Memory B cell (primary cell): Measurements from ENCODE around the gene VANGL2.

Source experiments
- ATAC-seq: fragments of 150-1000 bp; cut with Tn5 transposase; 2 replicates; pipeline ENCODE4 v1.10.0; 2021; ENCODE audit warnings: low read depth, mild to moderate bottlenecking, moderate library complexity
- DNase-seq, 2 donors: peaks; one replicate each; pipeline ENCODE4 v3.0.0; 2022; ENCODE audit warnings: low spot score in 2 of 2
- H3K27ac Mint-ChIP-seq: one replicate; pipeline ENCODE4 v1.8.0; 2022; ENCODE audit warnings: mild to moderate bottlenecking, moderate library complexity, mixed read lengths
- H3K27me3 Mint-ChIP-seq: one replicate; pipeline ENCODE4 v1.8.0; 2022; ENCODE audit warnings: mixed read lengths
- H3K36me3 Mint-ChIP-seq: one replicate; pipeline ENCODE4 v1.8.0; 2022; ENCODE audit warnings: mild to moderate bottlenecking, mixed read lengths
- H3K4me1 Mint-ChIP-seq: one replicate; pipeline ENCODE4 v1.8.0; 2022; ENCODE audit warnings: mixed read lengths
- H3K4me3 Mint-ChIP-seq: one replicate; pipeline ENCODE4 v1.8.0; 2022; ENCODE audit warnings: mild to moderate bottlenecking, moderate library complexity, mixed read lengths
- H3K9me3 Mint-ChIP-seq: one replicate; pipeline ENCODE4 v1.8.0; 2022; ENCODE audit warnings: mixed read lengths

VANGL2 gene

GRCh38 chr1:160436966-160437365, 36.6 kb downstream of the VANGL2 start:
- H3K36me3 Mint-ChIP-seq, result peaks cover 5% of the 10 kb centered on the region
- no peaks in the 10 kb centered on the region for H3K27me3 Mint-ChIP-seq
- peaks cover 33% of the 10 kb centered on the region for H3K4me1 Mint-ChIP-seq
- H3K27ac Mint-ChIP-seq, result peak overlapping the region; percentile 96
- no peak for DNase-seq
- no peak for ATAC-seq
- H3K9me3 Mint-ChIP-seq, result peaks cover 5% of the 10 kb centered on the region
- H3K4me3 Mint-ChIP-seq, result peak overlapping the region; percentile 32

DNA sequence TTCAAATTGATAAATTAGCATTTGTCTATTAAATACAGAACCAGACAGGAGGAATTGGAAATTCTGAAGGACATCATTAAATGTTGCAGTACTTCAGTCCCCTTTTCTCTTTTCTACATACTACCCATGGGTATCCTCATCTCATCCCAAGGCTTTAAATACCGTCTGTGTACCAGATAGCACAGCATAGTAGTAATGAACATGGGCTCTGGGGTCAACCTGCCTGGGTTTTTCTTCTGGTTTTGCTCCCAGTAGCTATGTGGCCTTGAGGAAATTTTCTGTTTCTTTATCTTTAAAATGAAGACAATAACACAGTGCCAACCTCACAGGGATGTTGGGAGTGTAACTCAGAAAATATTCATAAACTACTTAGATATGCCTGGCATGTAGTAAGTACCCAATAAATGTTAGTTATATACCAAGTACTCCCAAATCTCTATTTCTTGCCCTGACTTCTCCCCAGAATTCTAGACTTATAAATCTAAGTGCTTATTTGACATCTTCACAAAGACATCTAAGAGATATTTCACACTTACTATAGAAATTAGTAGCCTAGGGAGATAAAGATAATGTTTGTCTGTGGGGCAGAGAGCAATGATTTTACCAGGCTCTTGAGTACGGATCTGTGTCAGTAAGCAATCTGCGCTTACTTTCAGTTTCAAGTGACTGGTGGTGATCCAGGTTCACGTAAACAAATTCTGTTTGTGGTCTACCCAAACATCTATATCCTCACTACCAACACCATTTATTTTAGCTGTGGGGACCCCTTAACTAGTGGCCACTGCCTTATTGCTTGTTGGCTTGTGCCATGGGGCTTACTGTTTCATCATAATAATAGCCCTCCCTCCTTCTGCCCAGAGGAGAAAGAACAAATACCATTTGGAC, 37.3 kb downstream of the VANGL2 start:
- no peak for DNase-seq

DNA sequence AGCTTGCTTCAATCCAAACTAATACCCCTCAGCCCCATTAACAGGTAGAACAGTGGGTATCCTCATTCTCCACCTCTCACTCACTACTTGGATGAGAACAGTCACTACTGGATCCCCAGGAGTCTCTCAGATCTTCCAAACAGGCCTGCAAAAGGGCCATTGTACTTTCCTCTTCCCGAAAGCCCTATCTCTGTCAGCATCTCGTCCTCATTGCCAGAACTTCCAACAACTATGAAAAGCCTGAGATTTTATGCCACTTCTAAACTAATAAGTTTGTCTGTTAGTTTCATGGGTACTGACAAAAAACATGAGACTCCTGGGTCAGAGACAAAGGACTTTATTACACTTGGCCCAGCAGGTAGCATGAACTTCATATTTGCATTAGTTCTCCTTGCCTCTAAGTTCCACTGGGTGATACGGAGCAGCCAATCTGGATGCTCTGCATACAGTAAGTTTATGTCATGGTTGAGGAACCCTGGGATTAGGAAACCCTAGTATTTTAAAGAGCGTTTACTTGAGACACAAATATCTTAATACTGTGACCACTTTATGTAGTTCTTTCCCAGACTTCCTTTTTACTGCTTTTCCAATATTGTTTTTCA, 38.1 kb downstream of the VANGL2 start:
- Mint-ChIP-seq H3K27me3 (no peaks in the 10 kb centered on the region), H3K9me3 (peaks cover 5% of the 10 kb centered on the region), H3K36me3 (peaks cover 4% of the 10 kb centered on the region), H3K27ac (peak overlapping the region; percentile 96), H3K4me1 (peaks cover 22% of the 10 kb centered on the region), H3K4me3 (peak overlapping the region; percentile 71)
- DNase-seq (no peak), ATAC-seq (peak; percentile 21)

More for the DNA sequence above, 37.3 kb downstream of the VANGL2 start:
- Mint-ChIP-seq H3K27me3 (no peaks in the 10 kb centered on the region), H3K36me3 (peaks cover 5% of the 10 kb centered on the region), H3K4me1 (peaks cover 28% of the 10 kb centered on the region), H3K4me3 (peak overlapping the region; percentile 71), H3K27ac (peak overlapping the region; percentile 96), H3K9me3 (peaks cover 5% of the 10 kb centered on the region)
- peak; percentile 95 for ATAC-seq

DNA sequence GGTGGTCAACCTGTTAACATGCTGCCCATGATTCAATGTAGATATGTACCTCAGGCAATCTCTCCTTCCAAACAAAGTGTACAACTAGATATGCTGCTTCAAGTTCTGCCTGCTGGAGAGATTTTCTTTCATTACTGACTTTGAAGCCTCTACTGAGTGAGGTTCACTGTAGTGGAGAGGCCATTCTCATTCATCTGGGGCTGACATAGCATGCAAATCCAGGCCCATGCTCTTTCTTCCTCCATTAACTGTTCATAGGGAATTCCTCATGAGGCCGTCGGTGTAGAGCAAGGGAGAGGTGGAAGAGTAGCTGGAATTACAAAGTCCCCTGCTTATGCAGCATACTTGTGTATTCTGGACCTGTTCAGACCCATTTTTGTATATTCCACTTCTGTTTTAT, 38.6 kb downstream of the VANGL2 start:
- H3K27ac Mint-ChIP-seq, result peak overlapping the region; percentile 96
- peaks cover 25% of the 10 kb centered on the region for H3K4me1 Mint-ChIP-seq
- H3K9me3 Mint-ChIP-seq, result peaks cover 5% of the 10 kb centered on the region
- H3K36me3 Mint-ChIP-seq, result peaks cover 3% of the 10 kb centered on the region
- peak overlapping the region; percentile 53 for H3K4me3 Mint-ChIP-seq
- no peaks in the 10 kb centered on the region for H3K27me3 Mint-ChIP-seq
- DNase-seq (no peak), ATAC-seq (no peak)

GRCh38 chr1:160439718-160440117, 39.4 kb downstream of the VANGL2 start:
- no peaks in the 10 kb centered on the region for H3K27me3 Mint-ChIP-seq
- no peaks in the 10 kb centered on the region for H3K36me3 Mint-ChIP-seq
- H3K4me3 Mint-ChIP-seq, result no peak overlapping the region
- peaks cover 3% of the 10 kb centered on the region for H3K9me3 Mint-ChIP-seq
- no peak for ATAC-seq
- DNase-seq, result no peak
- H3K4me1 Mint-ChIP-seq, result peaks cover 28% of the 10 kb centered on the region
- H3K27ac Mint-ChIP-seq, result no peak overlapping the region

DNA sequence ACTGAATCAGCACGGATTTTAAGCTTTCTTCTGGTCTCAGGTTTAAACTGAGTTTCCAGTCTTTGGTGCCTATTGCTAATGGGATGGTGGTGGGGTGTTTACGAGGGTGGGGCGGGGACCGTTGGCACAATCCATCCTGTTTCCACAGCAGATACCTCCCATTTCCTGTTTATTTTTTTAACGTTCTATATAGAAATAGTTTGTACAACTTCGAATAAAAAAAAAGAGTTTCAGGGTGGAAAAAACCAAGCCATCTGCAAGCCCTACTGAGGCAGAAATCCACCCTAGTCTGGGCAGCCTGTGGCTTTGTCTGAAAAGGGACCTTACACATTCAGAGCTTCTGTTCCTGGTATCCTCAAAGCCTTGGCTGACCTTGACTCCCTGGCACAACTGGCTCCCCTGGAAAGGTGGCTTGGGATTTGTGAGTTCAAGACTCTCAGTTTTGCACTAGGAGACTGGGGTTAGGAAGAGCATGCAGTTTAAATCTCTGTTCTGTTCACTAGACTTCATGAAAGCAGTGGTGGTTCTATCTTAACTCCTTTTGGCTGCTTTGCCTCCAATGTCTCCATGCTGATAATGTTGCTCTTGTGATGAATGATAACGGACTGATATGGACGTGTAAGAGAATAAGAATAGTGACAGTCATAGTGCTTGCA, 46.7 kb downstream of the VANGL2 start:
- no peaks in the 10 kb centered on the region for H3K9me3 Mint-ChIP-seq
- H3K27me3 Mint-ChIP-seq, result no peaks in the 10 kb centered on the region
- no peak overlapping the region for H3K27ac Mint-ChIP-seq
- no peak for DNase-seq
- no peak for ATAC-seq
- H3K36me3 Mint-ChIP-seq, result no peaks in the 10 kb centered on the region
- H3K4me1 Mint-ChIP-seq, result peaks cover 28% of the 10 kb centered on the region
- no peak overlapping the region for H3K4me3 Mint-ChIP-seq

GRCh38 chr1:160449494-160449893, 49.1 kb downstream of the VANGL2 start:
- Mint-ChIP-seq H3K27me3 (no peaks in the 10 kb centered on the region), H3K4me3 (no peak overlapping the region), H3K9me3 (no peaks in the 10 kb centered on the region), H3K4me1 (peaks cover 37% of the 10 kb centered on the region), H3K27ac (no peak overlapping the region), H3K36me3 (no peaks in the 10 kb centered on the region)
- ATAC-seq (no peak), DNase-seq (no peak)

DNA sequence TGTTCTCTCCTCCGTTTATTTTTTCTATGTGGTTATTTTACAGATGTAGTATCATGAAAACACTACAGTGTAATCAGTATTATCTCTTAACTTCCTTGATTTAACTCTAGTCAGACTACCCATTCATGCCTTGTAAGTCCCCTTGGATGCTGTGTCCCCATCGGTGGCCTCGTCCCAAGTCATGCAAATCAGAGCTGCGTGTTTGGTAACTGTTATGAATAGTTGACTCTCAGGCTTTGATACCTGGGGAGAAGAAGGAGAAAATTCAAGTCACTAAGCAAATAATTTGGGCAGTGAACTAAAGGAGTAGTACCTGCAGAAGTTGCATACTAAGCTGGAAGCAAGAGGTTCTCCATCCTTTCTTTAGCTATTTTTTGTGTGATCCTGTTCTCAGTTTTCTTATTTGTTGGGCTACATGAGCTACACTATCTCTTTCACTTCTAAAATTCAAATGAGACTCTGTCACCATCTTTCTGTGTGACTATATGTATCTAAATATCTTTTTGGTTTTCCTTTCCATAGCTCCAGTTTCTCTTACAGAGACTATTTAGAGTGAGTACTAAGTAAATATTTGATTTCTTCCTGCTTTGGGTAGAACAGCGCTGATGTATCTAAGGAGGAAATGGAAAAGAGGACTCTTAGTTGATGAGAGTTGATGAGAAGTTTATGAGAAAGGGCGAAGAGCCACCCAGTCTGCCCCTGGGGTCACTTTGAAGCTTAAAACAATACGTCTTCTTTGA, 50.9 kb downstream of the VANGL2 start:
- ATAC-seq (peak; percentile 52), DNase-seq (no peak)
- H3K36me3 Mint-ChIP-seq, result no peaks in the 10 kb centered on the region
- no peaks in the 10 kb centered on the region for H3K27me3 Mint-ChIP-seq
- H3K4me1 Mint-ChIP-seq, result peaks cover 39% of the 10 kb centered on the region
- H3K4me3 Mint-ChIP-seq, result peak overlapping the region; percentile 19
- no peaks in the 10 kb centered on the region for H3K9me3 Mint-ChIP-seq
- peak overlapping the region; percentile 54 for H3K27ac Mint-ChIP-seq

GRCh38 chr1:160451859-160452232, 51.5 kb downstream of the VANGL2 start:
- H3K9me3 Mint-ChIP-seq, result no peaks in the 10 kb centered on the region
- H3K4me3 Mint-ChIP-seq, result peak overlapping the region; percentile 19
- H3K36me3 Mint-ChIP-seq, result no peaks in the 10 kb centered on the region
- ATAC-seq (peak; percentile 56), DNase-seq (no peak)
- H3K27me3 Mint-ChIP-seq, result no peaks in the 10 kb centered on the region
- H3K4me1 Mint-ChIP-seq, result peaks cover 43% of the 10 kb centered on the region
- H3K27ac Mint-ChIP-seq, result peak overlapping the region; percentile 54

DNA sequence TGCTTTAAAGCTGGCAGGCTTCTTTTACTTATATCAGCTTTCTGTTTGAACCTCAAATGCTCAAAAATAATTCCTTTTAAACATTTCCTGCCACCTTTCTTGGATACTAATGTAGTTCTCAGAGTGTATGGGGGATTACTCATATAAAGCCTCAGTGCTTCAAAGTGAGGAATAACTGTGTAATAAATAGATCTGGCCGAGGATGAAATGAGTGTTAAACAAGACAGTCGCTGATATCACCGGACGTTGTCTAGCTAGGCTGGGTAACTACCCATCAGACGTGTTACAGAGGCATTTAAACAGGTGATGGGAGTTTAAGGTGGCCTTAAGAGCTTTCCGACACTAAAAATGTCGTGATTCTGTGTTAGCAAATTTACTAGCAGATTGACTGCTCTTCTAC, 53.1 kb downstream of the VANGL2 start:
- Mint-ChIP-seq H3K36me3 (no peaks in the 10 kb centered on the region), H3K27ac (peak overlapping the region; percentile 76), H3K9me3 (no peaks in the 10 kb centered on the region), H3K27me3 (no peaks in the 10 kb centered on the region), H3K4me1 (peaks cover 40% of the 10 kb centered on the region), H3K4me3 (peak overlapping the region; percentile 62)
- DNase-seq, result no peak
- peak; percentile 67 for ATAC-seq

- DNase-seq, result no peak
- Mint-ChIP-seq H3K4me1 (peaks cover 47% of the 10 kb centered on the region), H3K36me3 (no peaks in the 10 kb centered on the region), H3K9me3 (no peaks in the 10 kb centered on the region), H3K4me3 (no peak overlapping the region), H3K27me3 (no peaks in the 10 kb centered on the region), H3K27ac (no peak overlapping the region)
- no peak for ATAC-seq
Measured at GRCh38 chr1:160454371-160455152, 54.2 kb downstream of the VANGL2 start.

GRCh38 chr1:160455153-160455517, 54.8 kb downstream of the VANGL2 start:
- no peak overlapping the region for H3K27ac Mint-ChIP-seq
- DNase-seq (no peak), ATAC-seq (no peak)
- no peaks in the 10 kb centered on the region for H3K36me3 Mint-ChIP-seq
- H3K4me3 Mint-ChIP-seq, result no peak overlapping the region
- no peaks in the 10 kb centered on the region for H3K27me3 Mint-ChIP-seq
- peaks cover 49% of the 10 kb centered on the region for H3K4me1 Mint-ChIP-seq
- no peaks in the 10 kb centered on the region for H3K9me3 Mint-ChIP-seq

DNA sequence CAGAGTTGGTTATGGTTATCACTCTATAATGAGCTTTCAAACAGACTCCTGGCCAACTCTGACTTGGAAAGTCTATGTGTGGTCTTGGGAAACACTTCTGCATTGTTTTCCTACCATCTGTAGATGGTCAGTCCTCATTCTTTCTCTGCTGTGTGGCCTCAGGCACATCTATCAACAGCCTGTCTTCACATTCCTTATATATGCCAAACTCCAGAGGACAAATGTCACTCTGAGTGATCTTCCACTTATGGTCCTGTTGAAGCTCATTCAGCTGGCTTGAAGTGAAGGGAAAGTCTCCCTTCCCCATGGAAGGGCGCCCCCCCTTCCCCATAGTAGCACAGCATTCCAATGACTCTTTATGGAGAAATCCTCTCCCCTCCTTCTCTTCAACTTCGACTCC, 58.7 kb downstream of the VANGL2 start:
- DNase-seq, result no peak
- H3K9me3 Mint-ChIP-seq, result peaks cover 4% of the 10 kb centered on the region
- peak overlapping the region; percentile 77 for H3K27ac Mint-ChIP-seq
- H3K4me1 Mint-ChIP-seq, result peaks cover 39% of the 10 kb centered on the region
- H3K4me3 Mint-ChIP-seq, result no peak overlapping the region
- H3K36me3 Mint-ChIP-seq, result no peaks in the 10 kb centered on the region
- ATAC-seq, result no peak
- H3K27me3 Mint-ChIP-seq, result no peaks in the 10 kb centered on the region
